Stimulated activated CD4-positive, alpha-beta T cell treated with anti-CD3 and anti-CD28 coated beads, Interleukin-1b, Interleukin-23, amount 100 ng/mL, for 1 hour (primary cell): Measurements from ENCODE around the gene ADPRHL1.

Experiments used
- DNase-seq, 2 donors: peaks; one replicate each; pipeline ENCODE4 v3.0.0-alpha.2; 2020; ENCODE audit warnings: low read depth in 2 of 2

ADPRHL1 gene

GRCh38 chr13:113432506-113433270, 20.6 kb downstream of the ADPRHL1 start:
- DNase-seq, result no peak

- no peak for DNase-seq
These were observed 22.1 kb downstream of the ADPRHL1 start for GRCh38 chr13:113431171-113431570.

- DNase-seq, result no peak
These were observed 22.7 kb downstream of the ADPRHL1 start for GRCh38 chr13:113430378-113431110.

- DNase-seq, result no peak
These were observed 23.7 kb downstream of the ADPRHL1 start for GRCh38 chr13:113429608-113429985.

GRCh38 chr13:113428871-113429607, 24.2 kb downstream of the ADPRHL1 start:
- DNase-seq, result no peak

- no peak for DNase-seq
These were observed 24.8 kb downstream of the ADPRHL1 start for GRCh38 chr13:113428469-113428865.

- DNase-seq, result no peak
These were observed 25.5 kb downstream of the ADPRHL1 start for GRCh38 chr13:113427562-113428468.

- DNase-seq, result no peak
These were observed 26.7 kb downstream of the ADPRHL1 start for GRCh38 chr13:113426591-113426986.

- no peak for DNase-seq
These were observed 27.2 kb downstream of the ADPRHL1 start for GRCh38 chr13:113425941-113426590.

- DNase-seq, result no peak
These were observed 29.6 kb downstream of the ADPRHL1 start for GRCh38 chr13:113423520-113424163.

GRCh38 chr13:113422807-113423519, 30.3 kb downstream of the ADPRHL1 start:
- no peak for DNase-seq

- DNase-seq, result no peak
These were observed 31.5 kb downstream of the ADPRHL1 start for GRCh38 chr13:113421673-113422270.

- no peak for DNase-seq
These were observed 32.3 kb downstream of the ADPRHL1 start for GRCh38 chr13:113420833-113421600.

GRCh38 chr13:113420232-113420631, 33.1 kb downstream of the ADPRHL1 start:
- DNase-seq, result no peak

GRCh38 chr13:113419531-113420193, 33.6 kb downstream of the ADPRHL1 start:
- no peak for DNase-seq

- DNase-seq, result no peak
These were observed 34.6 kb downstream of the ADPRHL1 start for GRCh38 chr13:113418722-113419049.

- no peak for DNase-seq
These were observed 35.2 kb downstream of the ADPRHL1 start for GRCh38 chr13:113417836-113418721.
